Ishikawa (cell line): ENCODE results near the gene JCHAIN.

Source experiments
- CREB1 ChIP-seq: IDR thresholded peaks from 2 replicates; pipeline ENCODE4 v1.6.1; 2012; ENCODE audit warnings: low read depth
- RAD21 ChIP-seq: IDR thresholded peaks from 2 replicates; pipeline ENCODE4 v1.6.1; 2012; ENCODE audit warnings: low read depth
- TCF12 ChIP-seq: IDR thresholded peaks from 2 replicates; pipeline ENCODE4 v1.6.1; 2012; ENCODE audit warnings: low read depth
- TEAD4 ChIP-seq: IDR thresholded peaks from 2 replicates; pipeline ENCODE4 v1.6.1; 2012
- TF ChIP-seq, protein P1 (sequence below): IDR thresholded peaks from 2 replicates; pipeline ENCODE4 v1.6.1; 2012; ENCODE audit warnings: low read depth, mild to moderate bottlenecking

DNA sequence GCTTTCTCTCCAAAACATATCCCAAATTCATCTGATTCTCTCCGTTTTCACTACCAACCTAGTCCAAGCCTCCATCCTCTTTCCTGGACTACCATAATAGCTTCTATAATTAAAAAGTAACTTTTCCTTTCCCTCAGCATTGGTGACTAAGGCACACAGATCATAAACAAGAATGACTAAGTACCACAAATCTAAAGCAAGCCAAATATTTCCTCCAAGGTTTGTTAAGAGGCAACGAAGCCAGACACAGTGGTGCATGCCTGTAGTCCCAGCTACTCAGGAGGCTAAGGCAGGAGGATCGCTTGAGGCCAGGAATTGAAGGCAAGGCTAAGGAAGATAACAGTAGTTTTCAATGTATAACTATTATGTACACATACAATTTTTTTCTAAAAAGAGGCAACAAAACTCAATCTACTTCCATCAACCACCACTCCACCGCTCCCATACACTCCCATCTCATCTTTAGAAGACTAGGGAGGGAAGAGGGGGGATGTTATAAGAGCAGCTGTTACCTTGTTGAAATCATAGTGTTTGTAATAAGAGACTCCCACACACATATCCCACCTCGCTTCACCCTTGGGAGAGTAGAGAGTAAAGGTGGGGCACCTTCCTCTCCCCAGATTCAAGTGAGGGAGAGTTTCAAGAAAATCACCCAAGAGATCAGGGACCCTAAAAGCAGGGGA lies 4.2 kb upstream of the JCHAIN start:
- TF ChIP-seq TCF12 = no peak
- TF ChIP-seq CREB1 = no peak
- TF ChIP-seq, protein P1, sequence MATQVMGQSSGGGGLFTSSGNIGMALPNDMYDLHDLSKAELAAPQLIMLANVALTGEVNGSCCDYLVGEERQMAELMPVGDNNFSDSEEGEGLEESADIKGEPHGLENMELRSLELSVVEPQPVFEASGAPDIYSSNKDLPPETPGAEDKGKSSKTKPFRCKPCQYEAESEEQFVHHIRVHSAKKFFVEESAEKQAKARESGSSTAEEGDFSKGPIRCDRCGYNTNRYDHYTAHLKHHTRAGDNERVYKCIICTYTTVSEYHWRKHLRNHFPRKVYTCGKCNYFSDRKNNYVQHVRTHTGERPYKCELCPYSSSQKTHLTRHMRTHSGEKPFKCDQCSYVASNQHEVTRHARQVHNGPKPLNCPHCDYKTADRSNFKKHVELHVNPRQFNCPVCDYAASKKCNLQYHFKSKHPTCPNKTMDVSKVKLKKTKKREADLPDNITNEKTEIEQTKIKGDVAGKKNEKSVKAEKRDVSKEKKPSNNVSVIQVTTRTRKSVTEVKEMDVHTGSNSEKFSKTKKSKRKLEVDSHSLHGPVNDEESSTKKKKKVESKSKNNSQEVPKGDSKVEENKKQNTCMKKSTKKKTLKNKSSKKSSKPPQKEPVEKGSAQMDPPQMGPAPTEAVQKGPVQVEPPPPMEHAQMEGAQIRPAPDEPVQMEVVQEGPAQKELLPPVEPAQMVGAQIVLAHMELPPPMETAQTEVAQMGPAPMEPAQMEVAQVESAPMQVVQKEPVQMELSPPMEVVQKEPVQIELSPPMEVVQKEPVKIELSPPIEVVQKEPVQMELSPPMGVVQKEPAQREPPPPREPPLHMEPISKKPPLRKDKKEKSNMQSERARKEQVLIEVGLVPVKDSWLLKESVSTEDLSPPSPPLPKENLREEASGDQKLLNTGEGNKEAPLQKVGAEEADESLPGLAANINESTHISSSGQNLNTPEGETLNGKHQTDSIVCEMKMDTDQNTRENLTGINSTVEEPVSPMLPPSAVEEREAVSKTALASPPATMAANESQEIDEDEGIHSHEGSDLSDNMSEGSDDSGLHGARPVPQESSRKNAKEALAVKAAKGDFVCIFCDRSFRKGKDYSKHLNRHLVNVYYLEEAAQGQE = no peak
- no peak for TF ChIP-seq RAD21
- TF ChIP-seq TEAD4 = no peak
